Loucy (cell line): ENCODE data around the gene PMP22.

ENCODE experiments used
- H2AFZ ChIP-seq: fragments of 200-600 bp; sonication (generic); 2 replicates; pipeline ENCODE4 v1.6.0; 2016; ENCODE audit warnings: antibody characterized with exemption, mild to moderate bottlenecking, low read length, moderate library complexity
- H3F3A ChIP-seq: fragments of 200-600 bp; 2 replicates; pipeline ENCODE4 v1.6.0; 2016; ENCODE audit warnings: antibody characterized with exemption, low read depth, mild to moderate bottlenecking
- H3K27me3 ChIP-seq: fragments of 200-600 bp; sonication (generic); 2 replicates; pipeline ENCODE4 v1.6.1; 2014; ENCODE audit warnings: low read length, mild to moderate bottlenecking; ENCODE audit not compliant: insufficient read depth, poor library complexity, severe bottlenecking
- H3K36me3 ChIP-seq: fragments of 200-600 bp; sonication (generic); 2 replicates; pipeline ENCODE4 v1.6.1; 2016; ENCODE audit warnings: low read length; ENCODE audit not compliant: insufficient read depth
- H3K4me1 ChIP-seq: fragments of 200-600 bp; sonication (generic); 2 replicates; pipeline ENCODE4 v1.5.1; 2014; ENCODE audit warnings: low read length, mild to moderate bottlenecking; ENCODE audit not compliant: insufficient read depth, poor library complexity, severe bottlenecking
- H3K4me2 ChIP-seq: fragments of 200-600 bp; sonication (generic); 2 replicates; pipeline ENCODE4 v1.6.0; 2014; ENCODE audit warnings: antibody characterized with exemption, low read length, low read depth, mild to moderate bottlenecking; ENCODE audit not compliant: poor library complexity, severe bottlenecking
- H3K4me3 ChIP-seq: fragments of 200-600 bp; sonication (generic); 2 replicates; pipeline ENCODE4 v1.5.1; 2014; ENCODE audit warnings: low read length, mild to moderate bottlenecking, mixed read lengths; ENCODE audit not compliant: poor library complexity, severe bottlenecking
- H3K79me2 ChIP-seq: fragments of 200-600 bp; sonication (generic); 2 replicates; pipeline ENCODE4 v1.6.1; 2014; ENCODE audit warnings: low read length; ENCODE audit not compliant: insufficient read depth
- H3K9ac ChIP-seq: fragments of 200-600 bp; sonication (generic); 2 replicates; pipeline ENCODE4 v1.6.0; 2014; ENCODE audit warnings: mild to moderate bottlenecking, low read depth, low read length, moderate library complexity; ENCODE audit not compliant: poor library complexity, severe bottlenecking
- H3K9me2 ChIP-seq: fragments of 200-600 bp; sonication (generic); replicated peaks from 2 replicates; pipeline ENCODE4 v1.6.1; 2016; ENCODE audit warnings: low read depth, low read length, mixed read lengths
- H3K9me3 ChIP-seq: fragments of 200-600 bp; sonication (generic); 2 replicates; pipeline ENCODE4 v1.6.1; 2014; ENCODE audit warnings: mild to moderate bottlenecking, antibody characterized with exemption, low read length, low read depth; ENCODE audit not compliant: insufficient read depth
- H4K20me1 ChIP-seq: fragments of 200-600 bp; sonication (generic); 2 replicates; pipeline ENCODE4 v1.6.0; 2014; ENCODE audit warnings: antibody characterized with exemption, low read length, mild to moderate bottlenecking; ENCODE audit not compliant: insufficient read depth, poor library complexity, severe bottlenecking
- EZH2phosphoT487 ChIP-seq: fragments of 200-600 bp; IDR thresholded peaks from 2 replicates; pipeline ENCODE4 v1.6.1; 2018; ENCODE audit warnings: antibody characterized with exemption, mild to moderate bottlenecking, moderate library complexity, borderline replicate concordance
- TF ChIP-seq, protein P1 (sequence below): fragments of 200-600 bp; sonication (generic); conservative IDR thresholded peaks from 2 replicates; pipeline ENCODE4 v1.5.1; 2014; ENCODE audit warnings: mild to moderate bottlenecking, antibody characterized with exemption, low read length

Gene PMP22

DNA sequence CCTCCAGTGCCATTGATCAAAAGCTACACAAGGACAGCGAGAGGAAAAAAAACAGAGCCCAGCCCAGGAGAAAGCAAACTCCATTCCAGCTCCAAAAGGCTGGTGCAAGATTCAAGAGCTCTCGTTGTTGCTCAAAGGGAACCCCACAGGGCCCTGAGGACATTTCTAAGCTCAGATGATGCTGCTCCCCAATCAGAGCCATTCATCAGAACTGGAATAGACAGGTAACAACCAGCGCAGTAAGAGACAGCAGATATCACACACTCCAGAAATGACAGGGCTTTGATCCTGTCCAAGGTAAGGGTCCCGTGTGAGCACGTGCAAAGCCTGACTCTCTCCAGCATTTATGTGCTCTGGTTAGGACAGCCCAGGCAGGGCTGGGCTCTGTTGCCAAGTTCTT lies 20.1 kb downstream of the PMP22 start:
- no peaks in the 10 kb centered on the region for H3K9me3 ChIP-seq
- H3K4me3 ChIP-seq = no peak overlapping the region
- no peaks in the 10 kb centered on the region for H3K79me2 ChIP-seq
- no peaks in the 10 kb centered on the region for H4K20me1 ChIP-seq
- H3K4me2 ChIP-seq = no peak overlapping the region
- no peaks in the 10 kb centered on the region for H3F3A ChIP-seq
- no peak overlapping the region for H2AFZ ChIP-seq
- H3K36me3 ChIP-seq = no peaks in the 10 kb centered on the region
- no peaks in the 10 kb centered on the region for H3K4me1 ChIP-seq
- no peak overlapping the region for H3K9ac ChIP-seq
- H3K9me2 ChIP-seq = no peaks in the 10 kb centered on the region
- no peaks in the 10 kb centered on the region for H3K27me3 ChIP-seq
- no peak for TF ChIP-seq EZH2phosphoT487
- TF ChIP-seq, protein P1, sequence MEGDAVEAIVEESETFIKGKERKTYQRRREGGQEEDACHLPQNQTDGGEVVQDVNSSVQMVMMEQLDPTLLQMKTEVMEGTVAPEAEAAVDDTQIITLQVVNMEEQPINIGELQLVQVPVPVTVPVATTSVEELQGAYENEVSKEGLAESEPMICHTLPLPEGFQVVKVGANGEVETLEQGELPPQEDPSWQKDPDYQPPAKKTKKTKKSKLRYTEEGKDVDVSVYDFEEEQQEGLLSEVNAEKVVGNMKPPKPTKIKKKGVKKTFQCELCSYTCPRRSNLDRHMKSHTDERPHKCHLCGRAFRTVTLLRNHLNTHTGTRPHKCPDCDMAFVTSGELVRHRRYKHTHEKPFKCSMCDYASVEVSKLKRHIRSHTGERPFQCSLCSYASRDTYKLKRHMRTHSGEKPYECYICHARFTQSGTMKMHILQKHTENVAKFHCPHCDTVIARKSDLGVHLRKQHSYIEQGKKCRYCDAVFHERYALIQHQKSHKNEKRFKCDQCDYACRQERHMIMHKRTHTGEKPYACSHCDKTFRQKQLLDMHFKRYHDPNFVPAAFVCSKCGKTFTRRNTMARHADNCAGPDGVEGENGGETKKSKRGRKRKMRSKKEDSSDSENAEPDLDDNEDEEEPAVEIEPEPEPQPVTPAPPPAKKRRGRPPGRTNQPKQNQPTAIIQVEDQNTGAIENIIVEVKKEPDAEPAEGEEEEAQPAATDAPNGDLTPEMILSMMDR = no peak

DNA sequence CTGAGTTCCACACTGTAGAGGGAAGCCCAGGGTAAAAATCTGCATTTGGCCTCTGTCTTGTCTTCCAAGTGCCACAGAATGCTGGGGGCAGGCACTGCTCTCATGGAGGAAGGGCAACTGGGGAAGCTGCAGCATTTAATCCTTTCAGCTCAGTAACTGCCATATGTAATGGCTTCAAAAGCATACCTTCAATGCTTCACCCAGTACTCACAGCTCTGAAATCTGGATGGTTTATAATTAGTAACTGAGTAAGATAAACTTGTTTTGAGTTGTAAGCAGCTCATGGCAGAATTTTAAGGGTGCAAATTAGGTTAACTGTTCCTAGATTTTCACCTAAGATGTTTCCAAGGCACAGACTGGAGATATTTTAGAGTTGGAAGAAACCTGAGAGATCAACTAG lies 24.5 kb downstream of the PMP22 start:
- H3K4me2 ChIP-seq = no peak overlapping the region
- H3K9me2 ChIP-seq = no peaks in the 10 kb centered on the region
- no peaks in the 10 kb centered on the region for H4K20me1 ChIP-seq
- no peaks in the 10 kb centered on the region for H3K36me3 ChIP-seq
- TF ChIP-seq, protein P1 = no peak
- TF ChIP-seq EZH2phosphoT487 = no peak
- H3K27me3 ChIP-seq = no peaks in the 10 kb centered on the region
- H3K79me2 ChIP-seq = no peaks in the 10 kb centered on the region
- peaks cover under 1% of the 10 kb centered on the region; the same call in 1 of the 2 replicates for H3F3A ChIP-seq
- no peak overlapping the region for H3K4me3 ChIP-seq
- no peak overlapping the region for H2AFZ ChIP-seq
- peaks cover 9% of the 10 kb centered on the region for H3K4me1 ChIP-seq
- no peak overlapping the region for H3K9ac ChIP-seq
- H3K9me3 ChIP-seq = no peaks in the 10 kb centered on the region

DNA sequence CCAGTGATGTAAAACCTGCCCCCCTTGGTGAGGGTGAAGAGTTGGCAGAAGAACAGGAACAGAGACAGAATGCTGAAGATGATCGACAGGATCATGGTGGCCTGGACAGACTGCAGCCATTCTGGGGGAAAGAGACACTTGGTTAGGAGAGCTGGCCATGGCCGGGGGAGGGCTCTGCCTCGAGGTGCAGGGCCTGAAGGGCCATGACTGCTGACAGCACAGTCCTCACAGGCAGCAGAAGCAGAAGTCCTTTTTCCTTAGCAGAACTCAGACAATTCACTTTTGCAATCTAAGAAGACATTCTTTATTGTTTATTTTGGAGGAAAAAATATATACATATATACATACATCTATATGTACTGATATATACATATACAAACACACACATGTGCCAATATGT lies 25.6 kb downstream of the PMP22 start:
- H3K36me3 ChIP-seq = no peaks in the 10 kb centered on the region
- no peaks in the 10 kb centered on the region for H4K20me1 ChIP-seq
- H3F3A ChIP-seq = peaks cover 6% of the 10 kb centered on the region; the same call in 1 of the 2 replicates
- no peak overlapping the region for H3K4me3 ChIP-seq
- no peak overlapping the region for H3K9ac ChIP-seq
- no peaks in the 10 kb centered on the region for H3K27me3 ChIP-seq
- no peak overlapping the region for H2AFZ ChIP-seq
- peaks cover 21% of the 10 kb centered on the region for H3K4me1 ChIP-seq
- no peak overlapping the region for H3K4me2 ChIP-seq
- no peaks in the 10 kb centered on the region for H3K9me2 ChIP-seq
- no peaks in the 10 kb centered on the region for H3K79me2 ChIP-seq
- TF ChIP-seq, protein P1 = no peak
- TF ChIP-seq EZH2phosphoT487 = no peak
- no peaks in the 10 kb centered on the region for H3K9me3 ChIP-seq
